Stimulated activated CD4-positive, alpha-beta T cell treated with anti-CD3 and anti-CD28 coated beads, Interleukin-4, amount 100 ng/mL, for 4 hours (primary cell): ENCODE data around the gene CUL7.

ENCODE experiments used
- DNase-seq, 2 experiments: peaks; one replicate each; pipeline ENCODE4 v3.0.0-alpha.2; 2020

The CUL7 gene

GRCh38 chr6:43076464-43077332 is 23.0 kb upstream of the CUL7 start:
- DNase-seq: no peak

- DNase-seq: peak; percentile 34 to 48
These were observed 22.2 kb upstream of the CUL7 start, which contains the start of gene PTK7 for GRCh38 chr6:43075670-43076463. PTK7 (plus strand) TSS chr6:43076314; CDS start chr6:43076489, 175 bp downstream.

DNA sequence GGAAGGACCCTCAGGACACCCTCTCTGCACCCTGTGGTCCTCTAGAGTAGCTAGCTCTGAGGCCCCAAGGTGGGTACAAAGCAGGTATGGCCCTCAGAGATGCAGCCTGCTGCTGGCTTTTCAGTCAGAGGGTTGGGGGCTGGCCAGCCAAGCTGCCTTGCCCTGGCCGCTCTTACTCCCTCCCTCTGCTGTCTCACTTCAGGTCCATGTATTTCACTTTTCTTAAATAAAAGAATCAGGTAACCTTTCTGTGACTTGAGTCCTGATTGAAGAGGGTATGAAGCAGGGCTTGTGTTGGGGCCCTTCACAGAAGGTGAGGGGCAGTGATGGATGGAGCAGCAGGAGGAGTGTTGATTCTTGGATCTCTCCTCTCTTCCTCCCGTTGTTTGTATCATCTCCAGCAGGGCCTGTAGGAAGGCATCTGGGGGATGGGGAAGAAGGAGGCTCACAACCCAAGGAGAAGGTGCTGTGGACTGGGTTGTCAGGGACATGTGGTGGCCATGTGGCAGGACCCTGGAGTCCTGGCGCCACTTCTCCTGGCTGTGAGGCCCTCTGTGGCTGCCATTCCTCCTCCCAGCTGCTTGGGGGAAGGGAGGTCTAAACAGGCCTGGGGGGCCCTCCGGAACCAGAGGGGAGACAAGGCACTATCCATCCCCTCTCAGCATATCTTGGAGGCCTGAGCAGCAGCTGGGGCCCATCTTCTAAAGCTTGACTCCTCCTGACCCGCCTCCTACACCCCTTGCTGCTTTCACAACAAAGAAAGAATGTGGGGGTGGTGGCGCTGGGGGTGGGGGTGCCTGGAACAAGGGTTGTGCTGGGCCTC is 21.4 kb upstream of the CUL7 start:
- DNase-seq: no peak

GRCh38 chr6:43070028-43070632 is 16.5 kb upstream of the CUL7 start:
- DNase-seq: no peak

DNA sequence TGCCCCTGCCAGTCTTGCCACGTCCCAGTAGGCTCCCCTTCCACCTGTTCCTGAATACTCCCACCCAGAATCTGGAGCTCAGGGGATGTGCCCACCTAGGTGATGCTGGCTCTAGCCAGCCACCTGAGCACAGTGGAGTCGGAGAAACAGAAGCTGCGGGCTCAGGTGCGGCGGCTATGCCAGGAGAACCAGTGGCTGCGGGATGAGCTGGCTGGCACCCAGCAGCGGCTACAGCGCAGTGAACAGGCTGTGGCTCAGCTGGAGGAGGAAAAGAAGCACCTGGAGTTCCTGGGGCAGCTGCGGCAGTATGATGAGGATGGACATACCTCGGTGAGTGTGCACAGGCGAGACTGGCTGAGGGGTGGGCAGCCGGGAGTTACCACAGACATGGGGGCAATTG is 9.2 kb upstream of the CUL7 start:
- no peak for DNase-seq

DNA sequence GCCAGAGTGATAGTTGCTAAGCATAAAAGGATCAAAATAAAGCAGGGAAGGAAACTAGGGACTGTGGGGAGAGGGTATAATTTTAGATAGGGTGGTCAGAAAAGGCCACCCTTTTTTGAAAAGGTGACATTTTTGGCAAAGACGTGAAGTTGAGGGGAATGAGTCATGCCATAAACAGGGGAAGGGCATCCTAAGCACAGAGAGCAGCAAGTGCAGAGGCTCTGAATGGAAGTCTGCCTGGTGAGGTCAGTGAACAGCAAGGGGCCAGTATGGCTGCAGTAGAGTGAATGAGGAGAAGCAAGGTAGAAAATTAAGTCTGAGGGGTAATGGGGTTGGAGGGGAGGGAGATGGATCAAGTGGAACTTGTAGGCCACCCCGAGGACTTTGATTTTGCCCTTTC is 8.2 kb upstream of the CUL7 start:
- DNase-seq: no peak

DNA sequence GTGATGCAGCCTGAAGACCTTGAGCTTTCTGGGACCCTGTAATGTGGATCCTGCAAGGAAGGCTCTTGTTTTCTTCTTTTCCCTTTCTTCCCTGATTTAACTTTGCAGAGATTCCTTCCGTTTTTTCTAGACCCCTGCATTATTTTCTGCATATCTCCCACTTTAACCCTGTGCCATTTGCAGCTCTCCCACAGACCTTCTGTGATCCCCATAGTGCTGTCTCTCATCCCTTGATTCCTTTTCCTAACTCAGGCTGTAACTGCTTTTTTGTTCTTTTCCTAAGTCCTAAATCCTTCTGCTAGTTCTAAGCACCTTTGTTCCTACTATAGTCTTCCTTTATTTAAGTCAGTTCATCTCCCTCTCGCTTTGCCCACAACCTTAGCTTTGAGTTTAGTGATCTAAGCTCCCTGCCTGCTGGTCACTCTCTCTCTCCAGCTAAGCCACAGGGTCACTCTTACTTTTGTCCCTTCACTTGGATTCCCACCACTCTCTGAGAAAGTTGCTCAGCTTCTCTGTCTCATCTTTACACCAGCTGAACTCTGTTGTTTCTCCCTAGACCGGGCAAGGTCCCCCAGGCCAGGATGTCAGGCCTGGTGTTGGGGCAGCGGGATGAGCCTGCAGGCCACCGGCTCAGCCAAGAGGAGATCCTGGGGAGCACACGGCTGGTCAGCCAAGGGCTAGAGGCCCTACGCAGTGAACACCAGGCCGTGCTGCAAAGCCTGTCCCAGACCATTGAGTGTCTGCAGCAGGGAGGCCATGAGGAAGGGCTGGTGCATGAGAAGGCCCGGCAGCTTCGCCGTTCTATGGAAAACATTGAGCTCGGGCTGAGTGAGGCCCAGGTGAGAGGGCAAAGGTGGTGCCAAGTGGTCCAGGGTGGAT is 7.3 kb upstream of the CUL7 start:
- no peak for DNase-seq

GRCh38 chr6:43060034-43060754 is 6.5 kb upstream of the CUL7 start:
- no peak for DNase-seq

DNA sequence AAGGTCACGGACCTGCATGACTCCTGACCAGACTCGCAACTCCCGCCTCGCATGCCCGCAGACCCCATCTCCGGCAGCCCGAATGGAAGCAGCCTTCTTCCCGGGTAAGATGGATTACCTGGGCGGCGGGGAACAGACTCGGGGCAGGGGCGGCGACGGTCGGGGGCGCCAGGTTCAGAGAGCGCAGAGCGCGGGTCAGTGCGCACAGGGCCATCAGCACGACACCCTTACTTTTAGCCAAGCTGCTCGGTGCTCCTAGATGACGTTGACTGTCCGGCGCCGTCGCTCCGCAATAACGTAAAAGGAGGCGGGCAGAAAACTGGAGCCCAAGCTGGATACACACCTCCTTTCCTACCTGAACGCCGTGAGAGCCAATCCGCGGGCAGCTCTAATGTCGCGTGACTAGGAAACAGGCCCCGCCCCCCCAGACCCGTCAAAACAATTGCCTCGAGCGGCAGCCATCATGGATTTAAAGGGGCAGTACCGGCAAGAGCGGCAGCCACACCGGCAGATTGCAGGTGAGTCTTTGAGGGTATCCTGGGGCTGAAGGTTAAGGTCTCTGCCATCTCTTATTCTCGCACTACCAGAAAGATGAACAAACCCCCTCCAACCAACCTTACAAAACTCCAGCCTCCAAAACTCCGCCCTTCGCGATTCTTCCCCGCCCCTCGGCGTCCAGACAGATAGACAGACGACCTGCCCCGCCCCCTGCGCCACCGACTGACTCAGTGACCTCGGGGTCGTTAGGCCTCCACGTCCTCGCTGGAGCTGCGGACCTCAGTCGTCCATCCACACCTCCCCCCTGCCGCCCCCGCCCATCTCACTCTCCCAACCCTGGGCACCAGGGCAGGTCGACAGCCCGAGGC is 5.8 kb upstream of the CUL7 start, which contains the start of the genes KLC4 and MRPL2:
KLC4 (plus strand) TSS at position 464 of the 866 bp plus-strand sequence. CDS start 1,705 bp downstream, outside the sequence.
MRPL2 (minus strand) TSS at position 267 of the 866 bp plus-strand sequence; CDS start at position 214, 53 bp downstream.
- peak; percentile 94 to 98 for DNase-seq

DNA sequence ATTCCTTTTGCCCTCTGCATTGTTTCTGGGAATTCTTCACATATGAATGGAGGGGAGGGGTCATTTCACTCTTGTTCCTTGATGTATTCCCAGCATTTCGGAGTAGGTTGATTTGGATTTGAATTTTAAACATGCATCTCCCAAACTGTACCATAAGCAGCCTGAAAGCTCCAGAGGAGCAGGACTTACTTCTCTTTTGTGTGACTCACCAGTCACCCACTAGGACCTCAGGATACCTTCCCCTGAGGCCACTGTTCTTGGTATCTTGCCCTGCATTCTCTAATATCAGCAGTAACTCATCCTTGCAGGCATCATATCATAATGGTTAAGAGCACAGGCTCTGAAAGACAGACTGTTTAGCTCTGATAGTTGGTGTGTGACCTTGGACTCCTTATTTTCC is 4.9 kb upstream of the CUL7 start:
- DNase-seq: no peak

GRCh38 chr6:43055966-43056365 is 2.3 kb upstream of the CUL7 start:
- DNase-seq: no peak

GRCh38 chr6:43054206-43054943 is 724 bp upstream of the CUL7 start:
- DNase-seq: no peak

- DNase-seq: peak; percentile 3 to 23
These were observed 658 bp downstream of the CUL7 start for GRCh38 chr6:43052842-43053544.

DNA sequence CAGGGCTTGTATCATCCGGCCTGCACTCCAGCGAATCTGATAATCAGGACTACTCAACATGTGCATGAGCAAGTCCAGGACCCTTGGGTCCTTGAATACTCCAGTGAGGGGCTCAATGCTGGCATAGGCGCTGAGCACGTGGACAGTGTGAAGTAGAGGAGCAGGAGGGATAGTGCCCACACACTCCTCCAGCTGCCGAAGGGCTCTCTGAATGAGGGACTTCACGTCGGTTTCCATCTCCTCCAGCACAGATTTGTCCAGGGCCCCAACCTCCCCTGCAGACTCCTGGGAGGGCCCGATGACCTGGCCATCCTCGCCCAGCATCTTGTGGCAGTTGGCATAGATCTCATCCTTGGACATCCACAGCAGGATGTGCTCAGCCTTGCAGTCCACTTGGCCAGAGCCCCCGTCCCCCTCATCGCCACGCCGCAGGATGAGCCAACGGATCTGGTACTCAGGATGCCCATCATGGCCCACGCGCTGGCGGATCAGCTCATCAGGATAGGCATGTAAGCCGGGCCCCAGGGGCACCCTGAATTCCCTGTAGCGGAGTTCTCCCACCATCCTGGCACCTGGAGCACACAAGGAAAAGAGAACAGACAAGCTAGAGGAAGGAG is 1.3 kb downstream of the CUL7 start:
- DNase-seq: no peak

- DNase-seq: no peak
These were observed 2.7 kb downstream of the CUL7 start for GRCh38 chr6:43050981-43051380.

GRCh38 chr6:43047998-43048397 is 5.7 kb downstream of the CUL7 start:
- no peak for DNase-seq

DNA sequence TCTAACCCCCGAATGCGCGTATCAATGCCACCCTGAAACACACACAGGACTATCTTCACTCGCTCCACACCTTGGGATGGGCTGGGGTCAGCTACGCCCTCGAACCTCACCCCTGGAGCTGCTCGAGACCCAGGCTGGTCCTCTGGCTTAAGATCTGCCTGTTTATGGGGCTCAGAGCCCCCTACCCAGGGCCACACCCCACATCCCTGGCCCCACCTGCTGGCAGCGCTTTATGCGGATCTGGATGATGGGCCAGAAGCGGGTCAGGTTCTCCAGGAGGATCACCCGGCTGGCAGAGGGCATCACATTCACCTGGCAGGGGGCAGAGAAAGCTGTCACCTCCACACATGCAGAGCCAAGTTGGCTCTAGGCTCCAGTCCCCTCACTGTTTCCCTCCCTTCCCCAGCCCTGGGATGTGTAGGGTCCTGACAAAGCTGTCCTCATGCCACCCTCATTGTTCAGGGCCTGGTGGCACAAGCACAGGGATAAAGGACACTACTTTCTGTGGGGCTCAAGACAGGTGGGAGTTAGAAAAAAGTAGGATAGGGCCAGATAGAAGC is 8.2 kb downstream of the CUL7 start:
- DNase-seq: no peak
